ENCODE results near the gene TBL2. TPM values are rescaled to one million over a fixed set of nuclear protein-coding genes. Genes with fewer than 3 reads are reported as not detected.

TBL2 gene
- total and polyA plus RNA-seq, 2 experiments from 2014 or later = 6.9 to 27.8 TPM

DNA sequence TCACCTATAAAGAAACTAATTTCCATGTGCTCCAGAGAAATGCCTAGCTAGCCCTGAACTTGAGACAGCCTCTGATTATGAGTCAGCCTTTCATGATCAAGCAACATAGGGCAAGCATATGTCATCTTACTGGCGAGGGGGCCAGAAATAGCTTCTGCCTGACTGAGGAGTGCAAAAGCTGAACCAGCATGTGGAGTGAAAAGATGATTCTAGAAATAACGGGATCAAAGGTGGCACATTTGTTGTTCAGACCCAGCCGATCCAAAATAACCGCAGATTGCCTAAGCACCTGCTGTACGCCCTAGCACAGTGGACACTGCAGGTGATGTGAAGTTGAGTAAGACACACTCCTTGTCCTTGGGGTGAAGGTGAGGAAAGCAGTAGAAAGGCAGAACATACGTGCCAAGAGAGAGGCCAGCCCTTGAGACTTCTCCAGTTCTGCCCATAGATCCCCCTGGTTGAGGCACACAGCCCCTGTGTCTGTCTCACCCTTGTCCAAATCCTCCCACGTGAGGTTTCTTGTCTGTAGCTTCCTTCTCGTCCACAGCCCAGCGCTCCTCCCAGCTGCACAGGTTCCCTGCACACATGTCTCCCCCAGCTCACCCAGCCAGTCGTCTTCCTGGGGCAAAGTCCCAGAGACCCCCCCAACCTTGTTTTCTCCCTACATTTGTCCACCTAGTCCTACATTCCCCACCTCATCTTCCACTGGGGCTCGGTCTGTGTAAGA lies 18.1 kb downstream of the TBL2 start (continued):
- TF ChIP-seq, protein P1, sequence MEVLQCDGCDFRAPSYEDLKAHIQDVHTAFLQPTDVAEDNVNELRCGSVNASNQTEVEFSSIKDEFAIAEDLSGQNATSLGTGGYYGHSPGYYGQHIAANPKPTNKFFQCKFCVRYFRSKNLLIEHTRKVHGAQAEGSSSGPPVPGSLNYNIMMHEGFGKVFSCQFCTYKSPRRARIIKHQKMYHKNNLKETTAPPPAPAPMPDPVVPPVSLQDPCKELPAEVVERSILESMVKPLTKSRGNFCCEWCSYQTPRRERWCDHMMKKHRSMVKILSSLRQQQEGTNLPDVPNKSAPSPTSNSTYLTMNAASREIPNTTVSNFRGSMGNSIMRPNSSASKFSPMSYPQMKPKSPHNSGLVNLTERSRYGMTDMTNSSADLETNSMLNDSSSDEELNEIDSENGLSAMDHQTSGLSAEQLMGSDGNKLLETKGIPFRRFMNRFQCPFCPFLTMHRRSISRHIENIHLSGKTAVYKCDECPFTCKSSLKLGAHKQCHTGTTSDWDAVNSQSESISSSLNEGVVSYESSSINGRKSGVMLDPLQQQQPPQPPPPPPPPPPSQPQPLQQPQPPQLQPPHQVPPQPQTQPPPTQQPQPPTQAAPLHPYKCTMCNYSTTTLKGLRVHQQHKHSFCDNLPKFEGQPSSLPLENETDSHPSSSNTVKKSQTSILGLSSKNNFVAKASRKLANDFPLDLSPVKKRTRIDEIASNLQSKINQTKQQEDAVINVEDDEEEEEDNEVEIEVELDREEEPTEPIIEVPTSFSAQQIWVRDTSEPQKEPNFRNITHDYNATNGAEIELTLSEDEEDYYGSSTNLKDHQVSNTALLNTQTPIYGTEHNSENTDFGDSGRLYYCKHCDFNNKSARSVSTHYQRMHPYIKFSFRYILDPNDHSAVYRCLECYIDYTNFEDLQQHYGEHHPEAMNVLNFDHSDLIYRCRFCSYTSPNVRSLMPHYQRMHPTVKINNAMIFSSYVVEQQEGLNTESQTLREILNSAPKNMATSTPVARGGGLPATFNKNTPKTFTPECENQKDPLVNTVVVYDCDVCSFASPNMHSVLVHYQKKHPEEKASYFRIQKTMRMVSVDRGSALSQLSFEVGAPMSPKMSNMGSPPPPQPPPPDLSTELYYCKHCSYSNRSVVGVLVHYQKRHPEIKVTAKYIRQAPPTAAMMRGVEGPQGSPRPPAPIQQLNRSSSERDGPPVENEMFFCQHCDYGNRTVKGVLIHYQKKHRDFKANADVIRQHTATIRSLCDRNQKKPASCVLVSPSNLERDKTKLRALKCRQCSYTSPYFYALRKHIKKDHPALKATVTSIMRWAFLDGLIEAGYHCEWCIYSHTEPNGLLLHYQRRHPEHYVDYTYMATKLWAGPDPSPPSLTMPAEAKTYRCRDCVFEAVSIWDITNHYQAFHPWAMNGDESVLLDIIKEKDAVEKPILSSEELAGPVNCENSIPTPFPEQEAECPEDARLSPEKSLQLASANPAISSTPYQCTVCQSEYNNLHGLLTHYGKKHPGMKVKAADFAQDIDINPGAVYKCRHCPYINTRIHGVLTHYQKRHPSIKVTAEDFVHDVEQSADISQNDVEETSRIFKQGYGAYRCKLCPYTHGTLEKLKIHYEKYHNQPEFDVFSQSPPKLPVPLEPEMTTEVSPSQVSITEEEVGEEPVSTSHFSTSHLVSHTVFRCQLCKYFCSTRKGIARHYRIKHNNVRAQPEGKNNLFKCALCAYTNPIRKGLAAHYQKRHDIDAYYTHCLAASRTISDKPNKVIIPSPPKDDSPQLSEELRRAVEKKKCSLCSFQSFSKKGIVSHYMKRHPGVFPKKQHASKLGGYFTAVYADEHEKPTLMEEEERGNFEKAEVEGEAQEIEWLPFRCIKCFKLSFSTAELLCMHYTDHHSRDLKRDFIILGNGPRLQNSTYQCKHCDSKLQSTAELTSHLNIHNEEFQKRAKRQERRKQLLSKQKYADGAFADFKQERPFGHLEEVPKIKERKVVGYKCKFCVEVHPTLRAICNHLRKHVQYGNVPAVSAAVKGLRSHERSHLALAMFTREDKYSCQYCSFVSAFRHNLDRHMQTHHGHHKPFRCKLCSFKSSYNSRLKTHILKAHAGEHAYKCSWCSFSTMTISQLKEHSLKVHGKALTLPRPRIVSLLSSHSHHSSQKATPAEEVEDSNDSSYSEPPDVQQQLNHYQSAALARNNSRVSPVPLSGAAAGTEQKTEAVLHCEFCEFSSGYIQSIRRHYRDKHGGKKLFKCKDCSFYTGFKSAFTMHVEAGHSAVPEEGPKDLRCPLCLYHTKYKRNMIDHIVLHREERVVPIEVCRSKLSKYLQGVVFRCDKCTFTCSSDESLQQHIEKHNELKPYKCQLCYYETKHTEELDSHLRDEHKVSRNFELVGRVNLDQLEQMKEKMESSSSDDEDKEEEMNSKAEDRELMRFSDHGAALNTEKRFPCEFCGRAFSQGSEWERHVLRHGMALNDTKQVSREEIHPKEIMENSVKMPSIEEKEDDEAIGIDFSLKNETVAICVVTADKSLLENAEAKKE (CRISPR knock-in tag; IDR thresholded peaks at IDR 0.05) = no peak
- TF ChIP-seq CREB1 (CRISPR knock-in tag; IDR thresholded peaks at IDR 0.05; ENCODE audit: low read depth) = no peak

DNA sequence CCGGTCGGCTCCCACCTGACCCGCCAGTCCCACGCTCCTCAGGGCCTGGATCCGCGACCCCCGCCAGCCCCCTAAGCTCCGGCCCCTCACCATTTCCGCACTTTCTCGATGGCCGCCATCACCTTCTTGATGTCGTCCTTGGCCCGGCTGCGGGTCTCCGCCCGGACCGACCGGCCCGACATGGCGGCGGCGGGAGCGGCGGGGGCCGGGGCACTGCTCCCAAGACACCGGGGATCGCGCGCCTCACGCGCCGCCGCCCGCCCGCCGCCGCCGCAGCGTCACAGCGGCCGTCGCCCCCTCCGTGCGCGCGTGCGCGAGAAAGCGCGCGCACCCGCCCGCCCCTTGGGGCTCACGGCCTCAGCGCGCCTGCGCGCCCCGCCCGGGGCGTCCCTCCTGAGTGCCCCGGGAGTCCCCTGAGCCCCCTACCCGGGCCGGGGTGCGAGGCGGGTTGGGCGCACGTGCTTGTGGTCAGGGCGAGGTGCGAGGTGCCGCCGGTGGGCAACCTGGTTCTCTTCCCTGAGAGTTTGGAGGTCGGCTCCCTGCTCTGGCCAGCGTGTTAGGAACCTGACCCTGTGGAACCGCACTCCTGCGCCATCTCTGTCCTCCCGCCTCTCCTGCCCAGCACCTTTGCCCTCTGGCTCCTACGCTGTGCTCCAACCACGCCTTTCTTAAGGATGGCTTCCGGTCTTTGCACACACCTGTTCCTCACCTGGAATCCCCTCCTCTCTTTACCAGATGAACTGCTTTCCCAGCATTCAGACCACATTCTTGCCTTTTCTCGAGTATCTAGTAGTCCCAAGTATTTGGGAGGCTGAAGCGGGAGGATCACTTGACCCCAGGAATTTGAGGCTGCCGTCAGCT lies 20.8 kb downstream of the TBL2 start, which contains the start of gene BCL7B:
Gene BCL7B (minus strand): TSS at position 294 of the 861 bp plus-strand sequence. CDS start 112 bp downstream, at position 182.
- peak; percentile 77 for DNase-seq (ENCODE audit: low spot score)
- peaks cover 18% of the 10 kb centered on the region for H4K20me1 ChIP-seq (replicated peaks; ENCODE audit: insufficient read depth)
- H3K4me3 Mint-ChIP-seq = peak within 1 kb of the TSS; percentile 86
- H3K27ac ChIP-seq (ENCODE audit: low read depth) = peak within 1 kb of the TSS; percentile 96; the same call in 1 of the 2 replicates
- ATAC-seq = peak; percentile 55
- peak within 1 kb of the TSS; percentile 19; the same call in 1 of the 2 replicates for H2AFZ ChIP-seq
- H3K4me1 ChIP-seq (ENCODE audit: insufficient read depth) = 0 out of 2 replicates have a peak, but pooled peaks cover 6% of the 10 kb centered on the region
- H3K4me2 ChIP-seq = peak within 1 kb of the TSS; percentile 95
- H3K4me3 ChIP-seq = peak within 1 kb of the TSS; percentile 85
- peak within 1 kb of the TSS; percentile 96 for H3K27ac Mint-ChIP-seq
- TF ChIP-seq, protein P2, sequence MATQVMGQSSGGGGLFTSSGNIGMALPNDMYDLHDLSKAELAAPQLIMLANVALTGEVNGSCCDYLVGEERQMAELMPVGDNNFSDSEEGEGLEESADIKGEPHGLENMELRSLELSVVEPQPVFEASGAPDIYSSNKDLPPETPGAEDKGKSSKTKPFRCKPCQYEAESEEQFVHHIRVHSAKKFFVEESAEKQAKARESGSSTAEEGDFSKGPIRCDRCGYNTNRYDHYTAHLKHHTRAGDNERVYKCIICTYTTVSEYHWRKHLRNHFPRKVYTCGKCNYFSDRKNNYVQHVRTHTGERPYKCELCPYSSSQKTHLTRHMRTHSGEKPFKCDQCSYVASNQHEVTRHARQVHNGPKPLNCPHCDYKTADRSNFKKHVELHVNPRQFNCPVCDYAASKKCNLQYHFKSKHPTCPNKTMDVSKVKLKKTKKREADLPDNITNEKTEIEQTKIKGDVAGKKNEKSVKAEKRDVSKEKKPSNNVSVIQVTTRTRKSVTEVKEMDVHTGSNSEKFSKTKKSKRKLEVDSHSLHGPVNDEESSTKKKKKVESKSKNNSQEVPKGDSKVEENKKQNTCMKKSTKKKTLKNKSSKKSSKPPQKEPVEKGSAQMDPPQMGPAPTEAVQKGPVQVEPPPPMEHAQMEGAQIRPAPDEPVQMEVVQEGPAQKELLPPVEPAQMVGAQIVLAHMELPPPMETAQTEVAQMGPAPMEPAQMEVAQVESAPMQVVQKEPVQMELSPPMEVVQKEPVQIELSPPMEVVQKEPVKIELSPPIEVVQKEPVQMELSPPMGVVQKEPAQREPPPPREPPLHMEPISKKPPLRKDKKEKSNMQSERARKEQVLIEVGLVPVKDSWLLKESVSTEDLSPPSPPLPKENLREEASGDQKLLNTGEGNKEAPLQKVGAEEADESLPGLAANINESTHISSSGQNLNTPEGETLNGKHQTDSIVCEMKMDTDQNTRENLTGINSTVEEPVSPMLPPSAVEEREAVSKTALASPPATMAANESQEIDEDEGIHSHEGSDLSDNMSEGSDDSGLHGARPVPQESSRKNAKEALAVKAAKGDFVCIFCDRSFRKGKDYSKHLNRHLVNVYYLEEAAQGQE (IDR thresholded peaks at IDR 0.05; ENCODE audit: unreplicated experiment) = no peak
- TF ChIP-seq POLR2AphosphoS5 (IDR thresholded peaks at IDR 0.05; ENCODE audit: low read depth) (peak; percentile 57), ZNF114 (CRISPR knock-in tag; IDR thresholded peaks at IDR 0.05) (no peak; the same call in 1 of the 2 replicates), ZNF331 (CRISPR knock-in tag; IDR thresholded peaks at IDR 0.05; ENCODE audit: low read depth) (no peak), NANOG (IDR thresholded peaks at IDR 0.05; ENCODE audit: borderline replicate concordance) (no peak), EZH2phosphoT487 (IDR thresholded peaks at IDR 0.05; ENCODE audit: unreplicated experiment) (no peak), JUNB (IDR thresholded peaks at IDR 0.05; ENCODE audit: unreplicated experiment) (no peak)
- TF ChIP-seq, protein P3, sequence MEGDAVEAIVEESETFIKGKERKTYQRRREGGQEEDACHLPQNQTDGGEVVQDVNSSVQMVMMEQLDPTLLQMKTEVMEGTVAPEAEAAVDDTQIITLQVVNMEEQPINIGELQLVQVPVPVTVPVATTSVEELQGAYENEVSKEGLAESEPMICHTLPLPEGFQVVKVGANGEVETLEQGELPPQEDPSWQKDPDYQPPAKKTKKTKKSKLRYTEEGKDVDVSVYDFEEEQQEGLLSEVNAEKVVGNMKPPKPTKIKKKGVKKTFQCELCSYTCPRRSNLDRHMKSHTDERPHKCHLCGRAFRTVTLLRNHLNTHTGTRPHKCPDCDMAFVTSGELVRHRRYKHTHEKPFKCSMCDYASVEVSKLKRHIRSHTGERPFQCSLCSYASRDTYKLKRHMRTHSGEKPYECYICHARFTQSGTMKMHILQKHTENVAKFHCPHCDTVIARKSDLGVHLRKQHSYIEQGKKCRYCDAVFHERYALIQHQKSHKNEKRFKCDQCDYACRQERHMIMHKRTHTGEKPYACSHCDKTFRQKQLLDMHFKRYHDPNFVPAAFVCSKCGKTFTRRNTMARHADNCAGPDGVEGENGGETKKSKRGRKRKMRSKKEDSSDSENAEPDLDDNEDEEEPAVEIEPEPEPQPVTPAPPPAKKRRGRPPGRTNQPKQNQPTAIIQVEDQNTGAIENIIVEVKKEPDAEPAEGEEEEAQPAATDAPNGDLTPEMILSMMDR (conservative IDR thresholded peaks at IDR 0.05; ENCODE audit: low read depth in 2 of 2) = no peak
- H3K79me2 ChIP-seq (replicated peaks; ENCODE audit: insufficient read depth) = peaks cover 37% of the 10 kb centered on the region
- H3K9me3 Mint-ChIP-seq = peaks cover 3% of the 10 kb centered on the region; the same call in 1 of the 3 replicates
- no peaks in the 10 kb centered on the region; the same call in 1 of the 2 replicates for H3K36me3 ChIP-seq (ENCODE audit: insufficient read depth)
- H3K9me2 ChIP-seq (ENCODE audit: insufficient read depth) = no peaks in the 10 kb centered on the region
- peaks cover 13% of the 10 kb centered on the region for H3F3A ChIP-seq (replicated peaks; ENCODE audit: low read depth)
- H3K27me3 ChIP-seq (ENCODE audit: insufficient read depth) = peaks cover 25% of the 10 kb centered on the region
- H3K27me3 Mint-ChIP-seq (ENCODE audit: insufficient read depth, low read depth, poor library complexity) = peaks cover 21% of the 10 kb centered on the region
- H3K36me3 Mint-ChIP-seq (ENCODE audit: low read depth) = peaks cover 9% of the 10 kb centered on the region; the same call in 2 of the 3 replicates
- H3K4me1 Mint-ChIP-seq = peaks cover 11% of the 10 kb centered on the region
